Kidney capillary endothelial cell (primary cell): Measurements from ENCODE around the gene CACNB2.

Experiments
- DNase-seq: peaks from one replicate; pipeline ENCODE4 v3.0.0-alpha.2; 2018; ENCODE audit warnings: low spot score

Gene CACNB2

GRCh38 chr10:18455086-18455884 lies 315.1 kb downstream of the CACNB2 start:
- DNase-seq, result no peak

DNA sequence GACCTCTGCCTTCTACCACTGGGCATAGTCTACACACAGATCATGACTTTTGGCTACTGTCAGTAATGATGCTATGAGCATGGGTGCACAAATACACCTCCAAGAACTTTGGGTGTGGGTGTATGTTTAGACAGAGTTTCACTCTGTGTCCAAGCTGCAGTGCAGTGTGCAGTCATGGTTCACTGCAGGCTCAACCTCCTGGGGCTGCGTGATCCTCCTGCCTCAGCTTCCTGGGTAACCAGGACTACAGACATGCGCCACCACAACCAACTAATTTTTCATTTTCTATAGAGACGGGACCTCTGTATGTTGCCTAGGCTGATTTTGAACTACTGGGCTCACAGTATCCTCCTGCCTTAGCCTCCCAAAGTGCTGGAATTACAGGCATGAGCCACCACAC lies 316.8 kb downstream of the CACNB2 start:
- DNase-seq, result no peak

- no peak for DNase-seq
Measured at GRCh38 chr10:18460032-18460431, 319.8 kb downstream of the CACNB2 start.

- DNase-seq, result no peak
Measured at GRCh38 chr10:18463673-18464211, 323.5 kb downstream of the CACNB2 start.

DNA sequence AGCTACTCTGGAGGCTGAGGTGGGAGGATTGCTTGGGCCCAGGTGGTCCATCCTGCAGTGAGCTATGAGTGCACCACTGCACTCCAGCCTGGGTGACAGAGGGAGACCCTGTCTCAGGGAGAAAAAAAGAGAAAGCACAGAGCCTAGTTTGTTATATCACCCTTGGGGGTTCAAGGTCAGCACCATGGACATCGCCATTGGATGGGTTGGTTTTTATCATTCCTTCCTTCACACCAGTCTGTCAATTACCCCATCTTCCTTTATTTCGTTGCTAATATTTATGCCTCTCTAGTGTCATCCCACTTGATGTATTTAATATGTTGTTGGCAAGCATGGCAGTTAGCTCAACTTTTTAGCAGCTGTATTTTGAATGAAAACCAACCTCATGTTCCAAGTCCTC lies 328.9 kb downstream of the CACNB2 start:
- no peak for DNase-seq

DNA sequence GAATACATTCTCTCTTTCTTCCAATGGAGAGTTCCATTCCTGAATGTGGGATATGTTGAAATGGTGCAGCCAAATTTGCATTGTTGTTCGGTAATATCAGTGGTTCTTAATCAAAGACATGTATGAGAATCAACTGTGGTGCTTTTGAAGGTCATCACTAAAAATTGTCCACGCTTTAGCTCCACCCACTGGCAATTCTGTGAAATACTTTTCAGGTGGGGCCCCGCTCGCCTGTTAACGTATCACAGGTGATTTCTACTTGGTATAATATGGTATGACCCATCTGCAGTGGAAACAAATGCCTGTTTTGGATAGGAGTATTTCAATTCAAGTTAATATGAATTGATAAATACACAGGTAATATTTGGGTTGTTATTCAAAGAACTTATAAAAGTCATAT lies 332.8 kb downstream of the CACNB2 start:
- DNase-seq, result no peak

DNA sequence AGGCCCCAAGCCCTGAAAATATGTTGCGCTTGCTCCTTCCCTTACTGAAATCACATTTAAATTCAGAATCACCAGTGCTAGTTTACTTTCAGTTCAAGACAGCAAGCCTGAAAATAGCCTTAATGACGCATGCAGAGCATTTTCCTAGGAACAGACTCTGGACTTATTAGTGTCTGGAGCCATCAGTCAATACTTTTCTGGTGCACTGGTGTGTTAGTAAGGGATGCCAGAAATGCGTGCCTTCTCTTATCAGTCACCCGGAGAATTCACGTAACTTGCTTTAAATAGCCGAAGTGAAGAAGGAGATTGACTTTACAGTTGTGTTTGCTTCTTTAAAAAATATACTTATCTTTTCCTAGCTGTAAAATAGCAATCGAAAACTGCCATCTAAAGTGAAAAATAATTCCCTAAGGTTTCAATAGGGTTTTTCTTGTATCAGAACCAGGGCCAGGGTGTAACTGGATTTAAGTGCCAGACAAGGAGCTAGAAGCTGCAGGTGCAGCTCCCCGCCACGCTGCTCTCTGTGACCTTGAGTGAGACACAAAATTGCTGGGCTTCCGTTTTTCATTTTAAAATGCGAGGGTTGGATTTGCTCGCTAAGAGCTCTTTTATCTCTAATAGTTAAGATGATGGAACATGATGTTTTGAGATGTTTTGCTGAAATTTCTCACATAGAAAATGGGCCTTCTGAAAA lies 333.3 kb downstream of the CACNB2 start:
- DNase-seq, result no peak

- DNase-seq, result no peak
Measured at GRCh38 chr10:18474118-18474455, 333.9 kb downstream of the CACNB2 start.

DNA sequence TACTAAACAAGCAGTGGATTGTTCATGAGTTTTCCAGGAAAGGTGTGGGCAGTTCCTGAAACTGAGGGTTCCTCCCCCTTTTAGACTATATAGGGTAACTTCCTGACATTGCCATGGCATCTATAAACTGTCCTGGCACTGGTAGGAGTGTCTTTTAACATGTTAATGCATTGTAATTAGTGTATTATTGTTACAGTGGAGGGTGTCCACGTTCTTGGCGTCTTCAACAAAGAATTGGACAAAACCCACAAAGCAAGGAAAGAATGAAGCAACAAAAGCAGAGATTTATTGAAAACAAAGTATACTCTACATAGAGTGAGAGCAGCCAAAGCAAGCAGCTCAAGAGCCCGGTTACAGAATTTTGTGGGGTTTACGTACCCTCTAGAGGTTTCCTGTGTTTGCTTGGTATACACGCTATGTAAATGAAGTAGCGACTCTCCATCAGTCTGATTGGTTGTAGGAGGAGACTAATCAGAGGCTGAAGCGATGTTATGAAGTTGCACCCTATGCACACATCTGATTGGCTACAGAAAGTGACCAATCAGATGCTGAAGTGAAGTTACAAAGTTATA lies 335.9 kb downstream of the CACNB2 start:
- no peak for DNase-seq

- DNase-seq, result no peak
Measured at GRCh38 chr10:18478354-18478753, 338.1 kb downstream of the CACNB2 start.

DNA sequence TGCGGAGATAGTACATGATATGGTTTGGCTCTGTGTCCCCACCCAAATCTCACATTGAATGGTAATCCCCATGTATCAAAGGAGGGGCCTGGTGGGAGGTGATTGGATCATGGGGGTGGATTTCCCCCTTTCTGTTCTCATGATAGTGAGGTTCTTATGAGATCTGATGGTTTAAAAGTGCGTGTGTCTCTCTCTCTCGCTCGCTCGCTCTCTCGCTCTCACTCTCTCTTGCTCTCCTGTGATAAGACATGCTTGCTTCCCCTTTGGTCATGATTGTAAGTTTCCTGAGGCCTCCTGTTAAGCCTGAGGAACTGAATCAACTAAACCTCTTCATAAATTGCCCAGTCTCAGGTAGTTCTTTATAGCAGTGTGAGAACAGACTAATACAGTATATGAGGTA lies 339.3 kb downstream of the CACNB2 start:
- DNase-seq, result no peak

DNA sequence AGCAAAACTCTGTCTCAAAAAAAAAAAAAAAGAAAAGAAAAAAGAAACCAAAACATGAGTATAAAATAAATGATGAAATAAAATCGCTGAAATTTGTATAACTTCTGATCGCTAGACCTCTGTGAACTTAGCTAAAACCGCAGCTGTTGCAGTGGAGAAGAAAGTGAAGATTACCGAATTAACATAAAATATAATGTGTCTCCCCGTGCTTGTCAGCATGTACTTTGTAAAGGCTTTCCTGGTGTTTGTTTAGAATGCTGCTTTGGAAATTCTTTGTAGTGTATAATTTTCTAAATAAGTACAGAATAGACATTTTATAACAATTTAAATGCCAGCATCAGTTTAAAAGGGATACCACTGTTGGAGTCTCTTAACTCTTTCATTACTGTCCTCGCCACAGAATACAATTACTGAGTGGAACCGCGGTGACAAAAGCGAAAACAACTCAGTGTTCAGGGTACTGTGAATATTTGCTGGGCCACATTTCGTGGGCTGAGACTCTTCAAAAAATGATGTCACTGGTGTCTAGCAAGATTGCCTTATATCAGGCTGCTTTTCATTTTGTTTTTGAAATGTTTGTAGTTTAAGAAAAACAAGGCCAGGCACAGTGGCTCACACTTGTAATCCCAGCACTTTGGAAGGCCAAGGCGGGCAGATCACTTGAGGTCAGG lies 343.4 kb downstream of the CACNB2 start:
- DNase-seq, result no peak

DNA sequence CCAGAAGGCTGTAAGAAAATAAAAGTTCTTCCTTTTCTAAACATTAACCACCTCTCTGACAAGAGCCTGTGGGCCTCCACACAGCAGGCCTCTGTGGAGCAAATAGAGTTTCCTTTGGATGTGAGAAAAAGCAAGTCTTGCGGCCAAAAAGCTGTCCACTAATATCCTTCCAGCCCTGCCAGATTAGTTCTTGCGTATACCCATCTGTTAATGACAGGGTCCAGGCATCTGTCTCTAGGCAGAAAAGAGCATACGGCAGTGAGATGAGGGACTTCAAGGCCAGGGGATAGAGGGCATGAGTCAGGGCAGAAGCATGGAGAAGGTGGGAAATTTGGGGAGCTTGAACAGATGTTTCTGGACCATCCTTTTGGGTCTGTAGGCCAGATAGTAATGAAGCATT lies 346.2 kb downstream of the CACNB2 start:
- no peak for DNase-seq

- DNase-seq, result no peak
Measured at GRCh38 chr10:18490755-18491154, 350.5 kb downstream of the CACNB2 start.

GRCh38 chr10:18497806-18498369 lies 357.7 kb downstream of the CACNB2 start:
- DNase-seq, result no peak

- DNase-seq, result no peak
Measured at GRCh38 chr10:18498998-18499397, 358.8 kb downstream of the CACNB2 start.

DNA sequence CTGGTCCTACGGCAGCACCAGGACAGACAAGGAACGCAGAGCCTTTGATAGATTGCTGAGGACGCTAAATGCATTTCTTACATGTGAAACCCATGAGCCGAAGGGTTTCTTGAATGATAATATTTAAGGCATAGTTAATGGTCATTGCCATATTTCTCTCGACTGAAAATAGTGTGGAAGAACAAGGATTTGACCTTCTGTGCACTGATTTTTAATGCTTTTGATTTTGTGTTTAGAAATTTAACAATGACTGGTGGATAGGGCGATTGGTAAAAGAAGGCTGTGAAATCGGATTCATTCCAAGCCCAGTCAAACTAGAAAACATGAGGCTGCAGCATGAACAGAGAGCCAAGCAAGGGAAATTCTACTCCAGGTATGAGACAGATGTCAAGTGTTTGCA lies 360.4 kb downstream of the CACNB2 start:
- no peak for DNase-seq

DNA sequence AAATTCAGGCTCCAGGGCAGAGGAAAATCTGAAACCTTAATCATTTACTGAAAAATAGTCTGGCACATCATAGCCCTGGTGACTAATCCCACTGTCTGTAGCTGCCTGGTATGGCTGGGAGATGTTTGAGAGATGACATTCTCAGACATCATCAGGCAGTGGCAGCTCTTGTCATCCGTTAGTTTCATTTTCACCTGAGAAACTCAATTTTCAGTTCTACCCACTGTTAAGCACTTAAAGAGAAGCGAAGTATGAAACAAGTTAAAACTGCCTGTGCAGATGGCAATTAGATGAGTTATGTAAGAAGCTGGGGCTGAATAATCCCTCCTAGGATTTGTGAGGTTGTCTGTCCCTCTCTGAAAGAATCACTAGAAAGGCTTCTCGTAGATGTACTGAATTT lies 361.0 kb downstream of the CACNB2 start:
- DNase-seq, result no peak

DNA sequence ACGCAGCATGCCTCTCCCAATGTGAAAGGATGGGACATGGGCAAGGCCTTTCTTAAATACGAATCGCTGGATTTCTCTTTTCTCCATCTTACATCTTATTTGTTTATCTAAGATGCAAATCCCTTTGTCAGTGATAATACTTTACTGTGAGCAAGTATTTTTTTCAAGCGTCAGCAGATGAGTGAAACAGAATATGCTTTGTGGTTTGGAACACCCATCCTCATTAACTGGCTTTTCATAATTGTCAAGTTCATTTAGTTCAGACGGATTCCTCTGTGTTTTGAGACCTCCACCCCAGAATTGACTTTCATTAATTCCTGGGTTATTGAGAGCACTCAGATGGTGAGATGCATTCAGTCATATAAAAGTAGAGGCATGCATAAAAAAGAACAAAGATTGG lies 361.4 kb downstream of the CACNB2 start:
- DNase-seq, result no peak

GRCh38 chr10:18504161-18504560 lies 363.9 kb downstream of the CACNB2 start:
- no peak for DNase-seq

DNA sequence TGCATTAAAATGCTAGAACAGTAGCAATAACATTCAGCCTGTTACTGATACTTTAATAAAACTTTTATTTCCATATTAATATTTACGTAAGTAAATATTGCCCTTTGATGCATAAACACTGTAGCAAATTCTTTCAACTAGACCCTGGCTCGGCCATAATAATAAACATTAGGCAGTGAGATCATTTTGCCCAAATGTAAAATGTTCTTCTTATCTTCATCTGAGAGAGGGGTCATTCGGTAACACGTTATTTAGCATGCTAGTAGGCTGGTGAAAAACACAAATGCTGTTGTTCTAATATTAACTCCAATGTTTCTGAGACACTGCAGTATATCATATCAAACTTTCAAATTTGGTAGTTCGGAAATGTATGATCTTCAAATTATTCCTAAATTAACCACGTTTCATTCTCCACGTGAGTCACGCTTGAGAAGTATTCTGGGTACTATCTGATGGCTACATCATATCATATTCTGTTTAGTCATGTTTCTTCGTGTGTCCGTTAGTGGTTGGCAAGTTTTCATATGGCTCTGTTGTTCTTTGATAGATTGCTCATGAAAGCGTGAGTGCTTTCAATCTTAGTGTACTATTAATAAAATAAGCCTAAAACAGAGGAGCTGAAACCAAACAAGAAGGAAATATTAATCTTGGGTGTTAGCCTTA lies 365.4 kb downstream of the CACNB2 start:
- DNase-seq, result no peak

GRCh38 chr10:18508587-18508986 lies 368.4 kb downstream of the CACNB2 start:
- no peak for DNase-seq
